OCI-M2 (cell line): ENCODE data around the gene TOR4A.
"Not testable (repeated sequence)": the region's sequence is repeated elsewhere in the genome, so short reads cannot be mapped to it uniquely, and the experiment has no call there.

Experiments
- DNase-seq: peaks from one replicate; lab custom pipeline; 2025; ENCODE audit not compliant: unreplicated experiment; lab: John Stamatoyannopoulos, UW

The TOR4A gene

GRCh38 chr9:137316012-137316981, 38.8 kb downstream of the TOR4A start:
- DNase-seq, result no peak

- no peak for DNase-seq
These were observed 39.6 kb downstream of the TOR4A start for GRCh38 chr9:137317021-137317717.

- DNase-seq, result no peak
These were observed 40.4 kb downstream of the TOR4A start for GRCh38 chr9:137317718-137318511.

GRCh38 chr9:137318602-137319001, 41.1 kb downstream of the TOR4A start:
- no peak for DNase-seq

GRCh38 chr9:137319011-137319738, 41.6 kb downstream of the TOR4A start:
- no peak for DNase-seq

- DNase-seq, result no peak
These were observed 42.4 kb downstream of the TOR4A start for GRCh38 chr9:137319739-137320551.

- DNase-seq, result no peak
These were observed 43.2 kb downstream of the TOR4A start for GRCh38 chr9:137320555-137321384.

- no peak for DNase-seq
These were observed 44.3 kb downstream of the TOR4A start for GRCh38 chr9:137321726-137322361.

- DNase-seq, result no peak
These were observed 46.2 kb downstream of the TOR4A start for GRCh38 chr9:137323531-137324331.

GRCh38 chr9:137325124-137325523, 47.6 kb downstream of the TOR4A start:
- no peak for DNase-seq

GRCh38 chr9:137325799-137326198, 48.3 kb downstream of the TOR4A start:
- DNase-seq, result no peak

- no peak for DNase-seq
These were observed 49.0 kb downstream of the TOR4A start for GRCh38 chr9:137326445-137327065.

GRCh38 chr9:137327641-137328550, 50.4 kb downstream of the TOR4A start:
- not testable (repeated sequence) for DNase-seq

- not testable (repeated sequence) for DNase-seq
These were observed 52.1 kb downstream of the TOR4A start for GRCh38 chr9:137329590-137329989.

GRCh38 chr9:137330689-137331088, 53.2 kb downstream of the TOR4A start:
- DNase-seq, result no peak

GRCh38 chr9:137331929-137332328, 54.4 kb downstream of the TOR4A start:
- no peak for DNase-seq
